ENCODE data around the gene NOL4L.

DNA sequence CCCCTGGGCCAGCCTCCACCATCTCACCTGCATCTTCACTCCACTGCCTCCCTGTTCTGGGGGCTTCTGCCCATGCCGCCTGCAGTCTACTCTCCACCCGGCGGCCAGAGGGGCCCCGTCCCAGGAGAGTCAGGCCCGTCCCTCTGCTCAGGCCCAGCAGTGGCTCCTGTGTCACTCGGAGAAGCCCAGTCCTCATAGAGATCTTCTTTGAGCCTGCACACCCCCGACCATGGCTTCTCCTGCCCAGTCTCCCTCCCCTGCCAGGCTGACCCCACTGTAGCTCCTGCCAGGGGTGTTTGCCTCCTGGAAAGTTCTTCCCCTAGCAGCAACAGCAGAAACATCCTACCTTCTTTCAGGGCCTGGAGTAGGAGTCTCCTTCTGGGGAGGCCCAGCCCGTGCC lies 22.2 kb upstream of the NOL4L start:
- TF ChIP-seq, protein P1, sequence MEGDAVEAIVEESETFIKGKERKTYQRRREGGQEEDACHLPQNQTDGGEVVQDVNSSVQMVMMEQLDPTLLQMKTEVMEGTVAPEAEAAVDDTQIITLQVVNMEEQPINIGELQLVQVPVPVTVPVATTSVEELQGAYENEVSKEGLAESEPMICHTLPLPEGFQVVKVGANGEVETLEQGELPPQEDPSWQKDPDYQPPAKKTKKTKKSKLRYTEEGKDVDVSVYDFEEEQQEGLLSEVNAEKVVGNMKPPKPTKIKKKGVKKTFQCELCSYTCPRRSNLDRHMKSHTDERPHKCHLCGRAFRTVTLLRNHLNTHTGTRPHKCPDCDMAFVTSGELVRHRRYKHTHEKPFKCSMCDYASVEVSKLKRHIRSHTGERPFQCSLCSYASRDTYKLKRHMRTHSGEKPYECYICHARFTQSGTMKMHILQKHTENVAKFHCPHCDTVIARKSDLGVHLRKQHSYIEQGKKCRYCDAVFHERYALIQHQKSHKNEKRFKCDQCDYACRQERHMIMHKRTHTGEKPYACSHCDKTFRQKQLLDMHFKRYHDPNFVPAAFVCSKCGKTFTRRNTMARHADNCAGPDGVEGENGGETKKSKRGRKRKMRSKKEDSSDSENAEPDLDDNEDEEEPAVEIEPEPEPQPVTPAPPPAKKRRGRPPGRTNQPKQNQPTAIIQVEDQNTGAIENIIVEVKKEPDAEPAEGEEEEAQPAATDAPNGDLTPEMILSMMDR (IDR thresholded peaks at IDR 0.05), result no peak
- no peak for TF ChIP-seq EP300 (IDR thresholded peaks at IDR 0.05; ENCODE audit: low read depth)
